NT2/D1 (cell line): Measurements from ENCODE around the gene AURKAIP1.

Experiments used
- YY1 ChIP-seq: IDR thresholded peaks from 2 replicates; pipeline ENCODE4 v1.6.1; 2011; ENCODE audit not compliant: insufficient read length, insufficient read depth
- ZNF274 ChIP-seq: IDR thresholded peaks from 2 replicates; pipeline ENCODE4 v1.6.1; 2011; ENCODE audit warnings: mild to moderate bottlenecking, low read depth, low read length

DNA sequence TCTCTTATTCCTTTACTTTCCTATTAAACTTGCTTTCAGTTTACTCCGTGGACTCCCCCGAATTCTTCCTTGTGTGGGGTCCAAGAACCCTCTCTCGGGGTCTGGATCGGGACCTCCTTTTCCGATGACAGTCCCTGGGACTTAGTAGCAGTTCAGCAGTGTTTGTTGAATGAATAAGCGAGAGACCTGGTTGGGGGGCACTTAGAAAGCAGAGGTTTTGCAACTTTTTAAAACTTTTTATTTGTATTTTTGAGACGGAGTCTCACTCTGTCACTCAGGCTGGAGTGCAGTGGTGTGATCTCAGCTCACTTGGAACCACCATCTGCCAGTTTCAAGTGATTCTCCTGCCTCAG is 48.2 kb upstream of the AURKAIP1 start:
- no peak for TF ChIP-seq ZNF274
- TF ChIP-seq YY1 = no peak
